ENCODE data around the gene WNT1. TPM values are rescaled to one million over a fixed set of nuclear protein-coding genes. Genes with fewer than 3 reads are reported as not detected.

Gene WNT1
- total RNA-seq, 1 donor from 2014 or later: not detected

GRCh38 chr12:48996794-48997718, 18.9 kb downstream of the WNT1 start:
- peak overlapping the region; percentile 57 for H3K4me3 ChIP-seq
- H3K27me3 ChIP-seq (ENCODE audit: low read depth): peaks cover 62% of the 10 kb centered on the region
- DNase-seq: peak; percentile 86
- peak; percentile 80 to 85 for ATAC-seq
- intact Hi-C loops (cut with DNase I): no loop called here
- peaks cover 15% of the 10 kb centered on the region for H3K36me3 ChIP-seq
- no peak overlapping the region for H3K27ac ChIP-seq
- TF ChIP-seq CTCF (IDR thresholded peaks at IDR 0.05): peak; percentile 76
- H3K4me1 ChIP-seq: peaks cover 44% of the 10 kb centered on the region
- H3K9me3 ChIP-seq: no peaks in the 10 kb centered on the region

GRCh38 chr12:48997719-48998496, 19.8 kb downstream of the WNT1 start:
- H3K36me3 ChIP-seq: peaks cover 24% of the 10 kb centered on the region
- DNase-seq (no peak), ATAC-seq (peak; percentile 50 to 52)
- peak overlapping the region; percentile 57 for H3K4me3 ChIP-seq
- H3K27me3 ChIP-seq (ENCODE audit: low read depth): peaks cover 60% of the 10 kb centered on the region
- TF ChIP-seq CTCF (IDR thresholded peaks at IDR 0.05): no peak
- H3K4me1 ChIP-seq: peaks cover 44% of the 10 kb centered on the region
- intact Hi-C loops (cut with DNase I): no loop called here
- no peaks in the 10 kb centered on the region for H3K9me3 ChIP-seq
- H3K27ac ChIP-seq: no peak overlapping the region

GRCh38 chr12:48998497-48999353, 20.6 kb downstream of the WNT1 start:
- peak overlapping the region; percentile 57 for H3K4me3 ChIP-seq

GRCh38 chr12:48999371-49000131, 21.4 kb downstream of the WNT1 start, which contains the start of gene DDN:
DDN (minus strand) TSS chr12:48999375; CDS start chr12:48999287, 88 bp downstream.
- TF ChIP-seq CTCF (IDR thresholded peaks at IDR 0.05): no peak
- intact Hi-C loops (cut with DNase I): no loop called here

More at GRCh38 chr12:48998497-48999353, 20.6 kb downstream of the WNT1 start:
- H3K9me3 ChIP-seq: no peaks in the 10 kb centered on the region
- ATAC-seq (peak; percentile 3 to 12), DNase-seq (peak; percentile 53)
- H3K27me3 ChIP-seq (ENCODE audit: low read depth): peaks cover 52% of the 10 kb centered on the region
- H3K36me3 ChIP-seq: peaks cover 32% of the 10 kb centered on the region
- H3K27ac ChIP-seq: no peak overlapping the region
- intact Hi-C loops (cut with DNase I): no loop called here
- TF ChIP-seq CTCF (IDR thresholded peaks at IDR 0.05): no peak
- peaks cover 44% of the 10 kb centered on the region for H3K4me1 ChIP-seq

More at GRCh38 chr12:48999371-49000131, 21.4 kb downstream of the WNT1 start, which contains the start of gene DDN:
- DNase-seq (peak; percentile 59), ATAC-seq (peak in 1 of 2 donors; percentile 7)
- H3K27me3 ChIP-seq (ENCODE audit: low read depth): peaks cover 44% of the 10 kb centered on the region
- H3K9me3 ChIP-seq: no peaks in the 10 kb centered on the region
- peaks cover 40% of the 10 kb centered on the region for H3K36me3 ChIP-seq
- peak within 1 kb of the TSS; percentile 57 for H3K4me3 ChIP-seq
- H3K27ac ChIP-seq: no peak within 1 kb of the TSS
- peaks cover 44% of the 10 kb centered on the region for H3K4me1 ChIP-seq
